Lower lobe of right lung (tissue), 2 donors: Measurements from ENCODE around the gene JAZF1. TPM values are rescaled to one million over a fixed set of nuclear protein-coding genes. Genes with fewer than 3 reads are reported as not detected.
"Not testable (repeated sequence)": the region's sequence is repeated elsewhere in the genome, so short reads cannot be mapped to it uniquely, and the experiment has no call there.

Experiments used
- ATAC-seq, 2 donors: fragments of 200-7000 bp; cut with Tn5 transposase; one replicate each; pipeline ENCODE4 v1.9.1; 2020 to 2022; ENCODE audit warnings: mild to moderate bottlenecking in 2 of 2, moderate library complexity in 2 of 2
- DNase-seq: peaks from one replicate; pipeline ENCODE4 v3.0.0-alpha.2; 2020
- H3K27ac ChIP-seq: fragments of 200-600 bp; one replicate; pipeline ENCODE4 v1.8.0; 2022
- H3K27me3 ChIP-seq: fragments of 200-600 bp; one replicate; pipeline ENCODE4 v1.8.0; 2022; ENCODE audit warnings: low read depth
- H3K36me3 ChIP-seq: fragments of 200-600 bp; one replicate; pipeline ENCODE4 v1.8.0; 2022; ENCODE audit warnings: mild to moderate bottlenecking
- H3K4me1 ChIP-seq: fragments of 200-600 bp; one replicate; pipeline ENCODE4 v1.8.0; 2022
- H3K4me3 ChIP-seq: fragments of 200-600 bp; one replicate; pipeline ENCODE4 v1.8.0; 2022; ENCODE audit warnings: mild to moderate bottlenecking
- H3K9me3 ChIP-seq: fragments of 200-600 bp; one replicate; pipeline ENCODE4 v1.8.0; 2022
- intact Hi-C: fragments of 100-400 bp; cut with DNase I; formaldehyde crosslinking; loops from one replicate; pipeline ENCODE4 v1.11.0; 2022
- total RNA-seq: library from RNA; stranded (reverse); fragmentation: NEBNext Ultra II Directional; extraction: Animal tissue kit (Norgen Biotek cat#: 25700); gene quantifications from one replicate; pipeline ENCODE4 v1.2.1, GENCODE V29; 2021
- TF ChIP-seq, protein P1 (sequence below): fragments of 200-600 bp; IDR thresholded peaks from one replicate; pipeline ENCODE4 v1.8.0; 2022; ENCODE audit warnings: antibody characterized with exemption, mild to moderate bottlenecking
- donor health status: DM: no; HTN: yes; CAD: no; lungs with severe emphysema.

The JAZF1 gene
- total RNA-seq, 1 donor from 2014 or later = 19.4 TPM

- Histone ChIP-seq H3K27ac (no peak overlapping the region), H3K4me1 (no peaks in the 10 kb centered on the region), H3K36me3 (no peaks in the 10 kb centered on the region), H3K27me3 (no peaks in the 10 kb centered on the region), H3K9me3 (no peaks in the 10 kb centered on the region), H3K4me3 (no peak overlapping the region)
- TF ChIP-seq, protein P1, sequence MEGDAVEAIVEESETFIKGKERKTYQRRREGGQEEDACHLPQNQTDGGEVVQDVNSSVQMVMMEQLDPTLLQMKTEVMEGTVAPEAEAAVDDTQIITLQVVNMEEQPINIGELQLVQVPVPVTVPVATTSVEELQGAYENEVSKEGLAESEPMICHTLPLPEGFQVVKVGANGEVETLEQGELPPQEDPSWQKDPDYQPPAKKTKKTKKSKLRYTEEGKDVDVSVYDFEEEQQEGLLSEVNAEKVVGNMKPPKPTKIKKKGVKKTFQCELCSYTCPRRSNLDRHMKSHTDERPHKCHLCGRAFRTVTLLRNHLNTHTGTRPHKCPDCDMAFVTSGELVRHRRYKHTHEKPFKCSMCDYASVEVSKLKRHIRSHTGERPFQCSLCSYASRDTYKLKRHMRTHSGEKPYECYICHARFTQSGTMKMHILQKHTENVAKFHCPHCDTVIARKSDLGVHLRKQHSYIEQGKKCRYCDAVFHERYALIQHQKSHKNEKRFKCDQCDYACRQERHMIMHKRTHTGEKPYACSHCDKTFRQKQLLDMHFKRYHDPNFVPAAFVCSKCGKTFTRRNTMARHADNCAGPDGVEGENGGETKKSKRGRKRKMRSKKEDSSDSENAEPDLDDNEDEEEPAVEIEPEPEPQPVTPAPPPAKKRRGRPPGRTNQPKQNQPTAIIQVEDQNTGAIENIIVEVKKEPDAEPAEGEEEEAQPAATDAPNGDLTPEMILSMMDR = no peak
- DNase-seq (no peak), ATAC-seq (no peak)
- intact Hi-C loops = no loop called here
Measured at GRCh38 chr7:27863880-27864279, 316.7 kb downstream of the JAZF1 start.

GRCh38 chr7:27861747-27862146 is 318.8 kb downstream of the JAZF1 start:
- ATAC-seq (no peak), DNase-seq (no peak)
- H3K9me3 ChIP-seq = no peaks in the 10 kb centered on the region
- no peaks in the 10 kb centered on the region for H3K36me3 ChIP-seq
- no peak overlapping the region for H3K27ac ChIP-seq
- no peaks in the 10 kb centered on the region for H3K27me3 ChIP-seq
- intact Hi-C loops = no loop called here
- TF ChIP-seq, protein P1 = no peak
- no peak overlapping the region for H3K4me3 ChIP-seq
- no peaks in the 10 kb centered on the region for H3K4me1 ChIP-seq

DNA sequence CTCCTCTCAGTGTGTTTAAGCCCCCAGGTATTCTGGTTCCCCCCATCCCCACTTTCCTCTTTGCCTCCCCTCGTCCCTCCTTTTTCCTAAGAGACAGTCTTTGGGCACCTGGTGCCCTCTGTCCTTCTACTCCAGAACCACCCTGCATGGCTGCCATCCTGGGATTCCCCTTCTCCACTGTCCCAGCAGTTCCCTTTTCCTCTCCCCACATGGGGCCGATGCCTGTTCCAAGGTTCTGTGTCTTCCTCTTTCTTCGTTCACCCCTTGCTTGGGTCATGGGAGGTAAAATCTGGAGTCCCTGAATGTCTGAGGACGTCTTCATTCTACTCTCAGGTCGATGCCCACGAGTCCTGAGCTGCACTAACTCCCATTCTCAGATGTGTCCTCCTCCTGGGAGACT is 319.8 kb downstream of the JAZF1 start:
- H3K27me3 ChIP-seq = no peaks in the 10 kb centered on the region
- no peak overlapping the region for H3K27ac ChIP-seq
- no peaks in the 10 kb centered on the region for H3K4me1 ChIP-seq
- ATAC-seq (no peak), DNase-seq (no peak)
- H3K4me3 ChIP-seq = no peak overlapping the region
- H3K9me3 ChIP-seq = no peaks in the 10 kb centered on the region
- intact Hi-C loops = no loop called here
- TF ChIP-seq, protein P1 = no peak
- H3K36me3 ChIP-seq = no peaks in the 10 kb centered on the region

GRCh38 chr7:27856703-27857485 is 323.7 kb downstream of the JAZF1 start:
- intact Hi-C loops, H3K4me3 ChIP-seq, DNase-seq: not testable (repeated sequence)

DNA sequence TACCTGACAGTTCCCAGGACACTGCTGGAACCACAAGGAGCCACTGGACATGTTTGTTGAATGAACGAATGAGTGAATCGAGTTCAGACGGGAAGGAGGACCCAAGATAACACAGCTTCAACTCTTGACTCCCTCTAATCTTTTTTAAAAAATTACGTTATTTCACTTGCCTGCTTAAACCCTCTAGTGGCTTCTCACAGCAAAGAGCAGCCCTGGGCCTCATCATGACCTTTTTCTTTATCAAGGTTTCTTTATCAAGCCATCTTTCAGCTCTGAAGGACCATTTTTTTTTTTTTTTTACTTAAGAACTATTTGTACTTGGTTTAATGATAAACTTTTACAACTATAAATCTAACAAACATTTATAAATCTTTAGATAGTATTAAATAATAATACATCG is 330.1 kb downstream of the JAZF1 start:
- intact Hi-C loops = no loop called here
- Histone ChIP-seq H3K9me3 (no peaks in the 10 kb centered on the region), H3K27ac (no peak overlapping the region), H3K4me3 (no peak overlapping the region), H3K27me3 (no peaks in the 10 kb centered on the region), H3K36me3 (no peaks in the 10 kb centered on the region), H3K4me1 (no peaks in the 10 kb centered on the region)
- ATAC-seq (no peak), DNase-seq (no peak)
- TF ChIP-seq, protein P1 = no peak

More at GRCh38 chr7:27856703-27857485, 323.7 kb downstream of the JAZF1 start:
- H3K36me3 ChIP-seq, H3K9me3 ChIP-seq, H3K27me3 ChIP-seq, ATAC-seq, H3K27ac ChIP-seq, H3K4me1 ChIP-seq: not testable (repeated sequence)

DNA sequence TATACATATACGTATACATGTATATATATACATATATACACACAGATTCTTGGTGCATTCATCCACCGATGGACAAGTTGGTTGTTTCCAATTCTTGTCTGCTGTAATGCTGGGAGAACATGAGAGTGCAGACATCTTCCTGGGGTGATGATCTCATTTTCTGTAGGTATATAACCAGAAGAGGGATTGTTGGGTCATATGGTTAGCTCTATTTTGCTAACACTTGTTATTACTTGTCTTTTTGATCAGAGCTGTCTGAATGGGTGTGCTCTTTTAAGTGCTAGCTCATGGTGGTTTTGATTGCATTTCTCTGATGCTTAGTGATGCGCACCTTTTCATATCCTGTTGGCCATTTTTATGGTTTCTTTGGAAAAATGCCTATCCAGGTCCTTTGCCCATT is 334.2 kb downstream of the JAZF1 start:
- H3K36me3 ChIP-seq = no peaks in the 10 kb centered on the region
- no peak overlapping the region for H3K4me3 ChIP-seq
- H3K4me1 ChIP-seq = no peaks in the 10 kb centered on the region
- no peaks in the 10 kb centered on the region for H3K9me3 ChIP-seq
- TF ChIP-seq, protein P1 = no peak
- no peak overlapping the region for H3K27ac ChIP-seq
- DNase-seq (no peak), ATAC-seq (no peak)
- intact Hi-C loops = no loop called here
- no peaks in the 10 kb centered on the region for H3K27me3 ChIP-seq
